NCI-H226 (cell line): ENCODE measurements around the gene ATG16L1.

Experiments used
- DNase-seq: peaks from one replicate; pipeline ENCODE4 v3.0.0-alpha.2; 2015

ATG16L1 gene

DNA sequence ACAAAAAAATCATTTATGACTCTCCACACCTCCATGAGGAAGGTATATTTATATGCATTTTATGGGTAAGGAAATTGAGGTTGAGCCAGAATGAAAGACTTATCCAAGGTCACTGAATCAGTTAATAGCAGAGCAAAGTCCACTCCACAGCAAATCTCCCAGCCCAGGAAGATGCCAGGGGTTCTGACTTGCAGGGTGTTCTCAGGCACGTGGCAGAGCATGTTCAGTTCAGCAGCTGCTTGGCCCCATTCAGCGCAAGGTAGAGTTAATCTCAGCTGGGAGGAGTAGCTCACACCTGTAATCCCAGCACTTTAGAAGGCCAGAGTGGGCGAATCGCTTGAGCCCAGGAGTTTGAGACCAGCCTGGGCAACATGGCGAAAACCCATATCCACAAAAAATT lies 85.1 kb downstream of the ATG16L1 start:
- DNase-seq, result no peak

DNA sequence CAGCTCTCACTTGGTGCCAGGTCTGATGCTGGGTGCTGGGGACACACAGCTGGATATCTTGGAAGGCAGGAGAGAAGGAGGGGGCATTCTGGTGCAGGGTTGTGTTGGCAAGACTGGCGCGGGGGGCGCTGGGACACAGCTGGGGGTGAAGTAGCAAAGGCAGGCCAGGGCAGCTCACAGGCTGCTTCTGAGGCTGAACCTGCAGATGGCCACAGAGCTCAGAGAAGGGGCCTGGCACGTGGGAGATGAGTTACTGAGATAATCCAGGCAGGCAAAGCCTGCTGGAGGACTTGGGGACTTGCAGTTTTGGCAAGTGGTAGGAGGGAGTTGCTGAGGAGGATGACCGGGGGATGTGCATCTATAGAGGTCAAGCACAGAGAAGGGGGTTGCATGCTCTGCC lies 86.6 kb downstream of the ATG16L1 start:
- DNase-seq, result no peak

DNA sequence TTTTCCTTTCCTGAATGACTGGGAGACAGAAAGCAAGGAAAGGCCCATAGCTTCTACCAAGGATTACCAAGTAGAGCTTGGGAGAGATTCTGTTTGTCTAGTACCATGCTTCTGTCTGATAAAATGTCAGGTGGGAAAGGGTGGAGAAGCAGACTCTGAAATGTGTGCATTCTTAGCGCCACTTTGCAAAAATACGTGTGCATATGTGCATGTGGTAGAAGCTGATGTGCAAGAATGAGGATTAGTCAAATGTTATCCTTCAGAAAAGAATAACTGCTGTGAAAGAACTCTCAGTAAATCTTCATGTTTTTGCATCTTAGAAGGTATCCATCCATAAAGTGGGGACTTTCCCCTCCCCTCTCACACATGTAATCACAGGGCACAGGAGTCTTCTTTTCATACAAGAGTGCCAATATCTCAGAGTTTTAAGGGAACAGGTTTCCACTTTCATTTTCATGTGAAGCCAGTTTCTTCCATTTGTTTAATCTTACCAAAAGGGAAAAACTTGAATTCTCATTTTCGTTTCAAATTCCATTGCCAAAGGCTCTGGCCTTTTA lies 87.4 kb downstream of the ATG16L1 start:
- DNase-seq, result no peak

DNA sequence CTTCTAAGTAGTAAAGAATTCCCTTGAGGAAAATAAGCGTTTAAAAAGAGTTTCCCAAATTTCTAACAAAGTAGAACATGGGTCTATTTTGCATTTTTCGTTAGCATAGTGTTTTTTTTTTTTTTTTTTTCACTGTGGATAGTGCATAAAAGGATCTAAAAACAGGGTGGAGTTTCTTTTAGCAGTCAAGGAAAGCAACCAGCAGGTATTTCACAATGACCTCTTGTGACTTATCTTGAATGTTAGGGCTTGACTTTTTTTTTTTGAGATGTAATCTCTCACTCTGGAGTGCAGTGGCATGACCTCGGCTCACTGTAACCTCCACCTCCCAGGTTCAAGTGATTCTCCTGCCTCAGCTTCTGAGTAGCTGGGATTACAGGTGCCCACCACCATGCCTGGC lies 88.0 kb downstream of the ATG16L1 start:
- DNase-seq, result no peak

DNA sequence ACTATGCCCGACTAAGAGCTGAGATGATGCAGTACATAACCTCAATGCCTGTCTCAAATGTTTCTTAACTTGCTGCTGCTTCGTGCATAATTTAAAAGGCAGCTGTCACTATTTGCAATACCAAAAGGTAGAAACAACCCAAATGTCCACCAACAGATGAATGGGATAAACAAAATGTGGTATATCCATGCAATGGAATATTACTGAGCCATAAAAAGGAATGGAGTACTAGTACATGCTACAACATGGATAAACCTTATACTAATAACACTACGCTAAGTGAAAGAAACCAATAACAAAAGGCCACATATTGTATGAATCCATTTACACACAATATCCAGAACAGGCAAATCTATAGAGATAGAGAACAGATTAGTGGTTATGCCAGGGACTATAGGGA lies 89.8 kb downstream of the ATG16L1 start:
- no peak for DNase-seq

DNA sequence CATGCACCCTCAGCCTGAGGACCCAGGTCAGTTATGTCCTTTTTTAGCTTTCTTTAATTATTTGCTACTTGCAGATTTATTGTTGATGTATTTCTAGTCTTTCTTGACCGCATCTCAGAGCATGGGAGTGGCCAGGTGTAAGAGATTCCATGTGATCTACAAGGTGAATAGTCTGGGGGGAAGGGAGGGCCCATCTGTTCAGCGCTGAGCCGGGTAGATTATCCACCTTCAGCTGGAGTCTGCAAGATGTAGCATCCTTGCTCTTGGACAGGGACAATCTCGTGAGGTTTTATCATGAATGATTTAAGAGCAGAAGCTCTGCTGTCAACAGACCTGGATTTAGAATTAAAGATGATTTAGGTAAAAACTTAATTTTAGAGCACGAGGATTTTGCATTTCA lies 90.8 kb downstream of the ATG16L1 start:
- no peak for DNase-seq

DNA sequence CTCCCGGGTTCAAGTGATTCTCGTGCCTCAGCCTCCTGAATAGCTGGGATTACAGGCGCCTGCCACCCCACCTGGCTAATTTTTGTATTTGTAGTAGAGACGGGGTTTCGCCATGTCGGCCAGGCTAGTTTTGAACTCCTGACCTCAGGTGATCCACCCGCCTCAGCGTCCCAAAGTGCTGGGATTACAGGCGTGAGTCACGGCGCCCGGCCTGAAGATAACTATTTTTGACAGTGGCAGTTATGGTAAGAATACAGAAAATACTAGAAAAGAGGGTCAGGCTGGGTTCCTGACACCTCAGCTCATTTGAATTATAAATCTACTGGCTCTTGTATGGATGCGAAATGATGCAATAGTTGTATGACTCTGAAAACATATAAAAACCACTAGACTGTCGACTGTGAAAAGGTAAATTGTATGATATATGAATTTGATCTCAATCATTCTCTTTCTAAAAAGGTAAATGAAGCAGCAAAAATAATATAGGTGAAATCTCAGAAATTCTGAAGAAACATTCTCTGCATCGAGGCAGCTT lies 91.8 kb downstream of the ATG16L1 start:
- DNase-seq, result no peak
